Liver (tissue), 9 donors: Measurements from ENCODE around the gene MRPL55. TPM values are rescaled to one million over a fixed set of nuclear protein-coding genes. Genes with fewer than 3 reads are reported as not detected.

Experiments used
- DNase-seq: peaks from one replicate; pipeline ENCODE4 v3.0.0-alpha.2; 2017; ENCODE audit warnings: low spot score
- H3K27ac ChIP-seq, 2 donors: one replicate each; pipeline ENCODE4 v1.7.0; 2013; ENCODE audit warnings: inconsistent platforms in 2 of 2, low read length in 2 of 2, control low read depth in 1 of 2, low read depth in 1 of 2, mild to moderate bottlenecking in 1 of 2
- H3K27me3 ChIP-seq, 4 donors: one replicate each; pipeline versions ENCODE4 v1.6.1 to v1.7.0; 2013; ENCODE audit warnings: low read length in 3 of 4, inconsistent platforms in 1 of 4, mild to moderate bottlenecking in 1 of 4, moderate library complexity in 1 of 4; ENCODE audit not compliant: control insufficient read depth in 4 of 4, insufficient read depth in 4 of 4
- H3K36me3 ChIP-seq, 4 donors: one replicate each; pipeline versions ENCODE4 v1.6.1 to v1.7.0; 2013; ENCODE audit warnings: low read length in 3 of 4, mild to moderate bottlenecking in 3 of 4, low read depth in 1 of 4, moderate library complexity in 1 of 4; ENCODE audit not compliant: control insufficient read depth in 4 of 4, insufficient read depth in 3 of 4
- H3K4me1 ChIP-seq, 4 donors: one replicate each; pipeline versions ENCODE4 v1.6.1 to v1.7.0; 2013; ENCODE audit warnings: low read length in 3 of 4, mild to moderate bottlenecking in 3 of 4, moderate library complexity in 1 of 4; ENCODE audit not compliant: control insufficient read depth in 4 of 4, insufficient read depth in 4 of 4
- H3K4me3 ChIP-seq, 3 donors: one replicate each; pipeline versions ENCODE4 v1.6.1 to v1.7.0; 2013; ENCODE audit warnings: low read length in 3 of 3, control low read depth in 1 of 3, low read depth in 1 of 3, mild to moderate bottlenecking in 1 of 3
- H3K9ac ChIP-seq, 2 donors: one replicate each; pipeline ENCODE4 v1.7.0; 2013; ENCODE audit warnings: low read length in 2 of 2, mild to moderate bottlenecking in 2 of 2, moderate library complexity in 2 of 2, control low read depth in 1 of 2, low read depth in 1 of 2
- H3K9me3 ChIP-seq, 4 donors: one replicate each; pipeline versions ENCODE4 v1.6.1 to v1.7.0; 2013; ENCODE audit warnings: low read length in 3 of 4; ENCODE audit not compliant: control insufficient read depth in 4 of 4
- ATF3 ChIP-seq: IDR thresholded peaks from 2 replicates; pipeline ENCODE4 v1.6.1; 2016; ENCODE audit warnings: antibody characterized with exemption
- CTCF ChIP-seq: fragments of 150-350 bp; IDR thresholded peaks from 2 replicates; pipeline ENCODE4 v1.5.1; 2017; ENCODE audit warnings: improper control_type of control experiment, low read depth, low read length; ENCODE audit not compliant: missing input control
- EGR1 ChIP-seq, 2 donors: IDR thresholded peaks; 2 replicates each; pipeline ENCODE4 v1.6.1; 2016 to 2018; ENCODE audit warnings: antibody characterized with exemption in 2 of 2, low read depth in 2 of 2
- FOXA1 ChIP-seq: IDR thresholded peaks from 2 replicates; pipeline ENCODE4 v1.6.1; 2016; ENCODE audit warnings: antibody characterized with exemption
- FOXA2 ChIP-seq: IDR thresholded peaks from 2 replicates; pipeline ENCODE4 v1.6.1; 2016; ENCODE audit warnings: antibody characterized with exemption
- GABPA ChIP-seq, 2 donors: IDR thresholded peaks in 1 of 2; conservative IDR thresholded peaks in 1 of 2; 2 replicates each; pipeline ENCODE4 v1.6.1; 2016; ENCODE audit warnings: antibody characterized with exemption in 2 of 2, mild to moderate bottlenecking in 1 of 2, moderate library complexity in 1 of 2
- HNF4A ChIP-seq, 2 donors: conservative IDR thresholded peaks; 2 replicates each; pipeline ENCODE4 v1.6.1; 2016; ENCODE audit warnings: antibody characterized with exemption in 2 of 2, mild to moderate bottlenecking in 2 of 2
- HNF4G ChIP-seq: IDR thresholded peaks from 2 replicates; pipeline ENCODE4 v1.6.1; 2016; ENCODE audit warnings: antibody characterized with exemption
- JUND ChIP-seq, 2 donors: IDR thresholded peaks; 2 replicates each; pipeline ENCODE4 v1.6.1; 2016; ENCODE audit warnings: antibody characterized with exemption in 2 of 2
- NR2F2 ChIP-seq: IDR thresholded peaks from 2 replicates; pipeline ENCODE4 v1.6.1; 2016; ENCODE audit warnings: antibody characterized with exemption
- RAD21 ChIP-seq, 2 donors: IDR thresholded peaks; 2 replicates each; pipeline ENCODE4 v1.6.1; 2016; ENCODE audit warnings: antibody characterized with exemption in 2 of 2, mild to moderate bottlenecking in 2 of 2
- RXRA ChIP-seq, 2 donors: IDR thresholded peaks; 2 replicates each; pipeline ENCODE4 v1.6.1; 2017 to 2018; ENCODE audit warnings: antibody characterized with exemption in 2 of 2, mild to moderate bottlenecking in 1 of 2
- SP1 ChIP-seq: IDR thresholded peaks from 2 replicates; pipeline ENCODE4 v1.6.1; 2018; ENCODE audit warnings: antibody characterized with exemption, mild to moderate bottlenecking
- TAF1 ChIP-seq: conservative IDR thresholded peaks from 2 replicates; pipeline ENCODE4 v1.6.1; 2016; ENCODE audit warnings: antibody characterized with exemption, mild to moderate bottlenecking
- YY1 ChIP-seq: IDR thresholded peaks from 2 replicates; pipeline ENCODE4 v1.6.1; 2016; ENCODE audit warnings: antibody characterized with exemption, mild to moderate bottlenecking
- ZBTB33 ChIP-seq: IDR thresholded peaks from 2 replicates; pipeline ENCODE4 v1.6.1; 2016; ENCODE audit warnings: antibody characterized with exemption
- WGBS: extraction: QIAGEN DNeasy Blood & Tissue Kit; methylation state at CpG from one replicate; pipeline ENCODE4 v1.1.7; 2013; 5-methylcytosine and 5-hydroxymethylcytosine counted together
- polyA plus RNA-seq, 2 donors: library from polyadenylated mRNA; stranded (reverse) in 1 of 2; unstranded in 1 of 2; fragments of 200-250 nt in 1 of 2; fragments of >200 nt in 1 of 2; fragmentation: Nextera tagmentation in 1 of 2; extraction: Ambion mirVana in 1 of 2; gene quantifications; one replicate each; pipeline versions ENCODE4 v1.2.1 to v1.2.3, GENCODE V29; 2013 to 2015
- total RNA-seq, 2 donors: library from RNA; depleted of rRNA; stranded (reverse); fragments of >200 nt; gene quantifications; one replicate each; pipeline ENCODE4 v1.2.3, GENCODE V29; 2014
- TF ChIP-seq, protein P1 (sequence below): IDR thresholded peaks from 2 replicates; pipeline ENCODE4 v1.6.1; 2016; ENCODE audit warnings: antibody characterized with exemption, mild to moderate bottlenecking
- TF ChIP-seq, protein P2 (sequence below): IDR thresholded peaks from 2 replicates; pipeline ENCODE4 v1.6.1; 2016; ENCODE audit warnings: antibody characterized with exemption
- donor health status: healthy.
- donor health status: healthy.
- donor health status: healthy.
- donor health status: healthy.
- donor health status: healthy.

MRPL55 gene
- total and polyA plus RNA-seq, 4 donors: 38.9 to 119 (median 62.0) TPM

DNA sequence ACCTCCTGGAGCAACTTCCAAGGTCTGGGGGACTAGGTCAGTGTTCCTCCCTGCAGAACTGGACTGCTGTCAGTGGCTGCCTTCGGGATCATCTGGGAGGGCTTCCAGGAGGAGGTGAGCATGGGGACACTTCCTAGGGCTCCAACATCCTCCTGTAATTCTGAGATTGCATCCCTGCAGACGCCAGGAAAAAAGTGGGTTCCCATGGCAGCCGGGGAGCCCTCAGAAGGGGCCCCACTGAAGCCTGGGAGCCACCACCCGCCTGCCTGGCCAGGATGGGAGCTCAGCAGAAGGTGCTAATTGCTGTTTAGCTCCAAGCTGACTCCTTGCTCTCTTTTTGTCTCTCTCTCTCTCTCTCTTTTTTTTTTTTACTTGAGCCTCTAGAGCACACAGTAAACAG is 42.7 kb downstream of the MRPL55 start:
- TF ChIP-seq FOXA2 (no peak), HNF4G (no peak), SP1 (no peak), CTCF (no peak), RAD21 (IDR thresholded peaks at IDR 0.05) (no peak), TAF1 (no peak), YY1 (no peak), NR2F2 (no peak), RXRA (IDR thresholded peaks at IDR 0.05) (no peak), ZBTB33 (no peak), JUND (IDR thresholded peaks at IDR 0.05) (no peak), ATF3 (no peak), EGR1 (IDR thresholded peaks at IDR 0.05; ENCODE audit: low read depth in 2 of 2) (no peak), GABPA (IDR thresholded peaks at IDR 0.05 in 1 of 2, conservative IDR thresholded peaks at IDR 0.05 in 1 of 2) (no peak), HNF4A (conservative IDR thresholded peaks at IDR 0.05) (no peak), FOXA1 (no peak)
- TF ChIP-seq, protein P1, sequence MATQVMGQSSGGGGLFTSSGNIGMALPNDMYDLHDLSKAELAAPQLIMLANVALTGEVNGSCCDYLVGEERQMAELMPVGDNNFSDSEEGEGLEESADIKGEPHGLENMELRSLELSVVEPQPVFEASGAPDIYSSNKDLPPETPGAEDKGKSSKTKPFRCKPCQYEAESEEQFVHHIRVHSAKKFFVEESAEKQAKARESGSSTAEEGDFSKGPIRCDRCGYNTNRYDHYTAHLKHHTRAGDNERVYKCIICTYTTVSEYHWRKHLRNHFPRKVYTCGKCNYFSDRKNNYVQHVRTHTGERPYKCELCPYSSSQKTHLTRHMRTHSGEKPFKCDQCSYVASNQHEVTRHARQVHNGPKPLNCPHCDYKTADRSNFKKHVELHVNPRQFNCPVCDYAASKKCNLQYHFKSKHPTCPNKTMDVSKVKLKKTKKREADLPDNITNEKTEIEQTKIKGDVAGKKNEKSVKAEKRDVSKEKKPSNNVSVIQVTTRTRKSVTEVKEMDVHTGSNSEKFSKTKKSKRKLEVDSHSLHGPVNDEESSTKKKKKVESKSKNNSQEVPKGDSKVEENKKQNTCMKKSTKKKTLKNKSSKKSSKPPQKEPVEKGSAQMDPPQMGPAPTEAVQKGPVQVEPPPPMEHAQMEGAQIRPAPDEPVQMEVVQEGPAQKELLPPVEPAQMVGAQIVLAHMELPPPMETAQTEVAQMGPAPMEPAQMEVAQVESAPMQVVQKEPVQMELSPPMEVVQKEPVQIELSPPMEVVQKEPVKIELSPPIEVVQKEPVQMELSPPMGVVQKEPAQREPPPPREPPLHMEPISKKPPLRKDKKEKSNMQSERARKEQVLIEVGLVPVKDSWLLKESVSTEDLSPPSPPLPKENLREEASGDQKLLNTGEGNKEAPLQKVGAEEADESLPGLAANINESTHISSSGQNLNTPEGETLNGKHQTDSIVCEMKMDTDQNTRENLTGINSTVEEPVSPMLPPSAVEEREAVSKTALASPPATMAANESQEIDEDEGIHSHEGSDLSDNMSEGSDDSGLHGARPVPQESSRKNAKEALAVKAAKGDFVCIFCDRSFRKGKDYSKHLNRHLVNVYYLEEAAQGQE: no peak
- TF ChIP-seq, protein P2, sequence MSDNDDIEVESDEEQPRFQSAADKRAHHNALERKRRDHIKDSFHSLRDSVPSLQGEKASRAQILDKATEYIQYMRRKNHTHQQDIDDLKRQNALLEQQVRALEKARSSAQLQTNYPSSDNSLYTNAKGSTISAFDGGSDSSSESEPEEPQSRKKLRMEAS: no peak
- WGBS: 50% methylated on average over 4 of the region's 4 CpGs
- no peaks in the 10 kb centered on the region for H3K9me3 ChIP-seq
- no peaks in the 10 kb centered on the region for H3K4me1 ChIP-seq
- no peak overlapping the region for H3K27ac ChIP-seq
- H3K4me3 ChIP-seq: no peak overlapping the region
- DNase-seq: no peak
- H3K36me3 ChIP-seq: no peaks in the 10 kb centered on the region
- H3K27me3 ChIP-seq: peaks cover 0 to 12% (median 3%) of the 10 kb centered on the region in 4 donors
- no peak overlapping the region for H3K9ac ChIP-seq
